Dendritic cell treated with granulocyte-macrophage colony-stimulating factor and Interleukin-4, amounts not matched to agents 40 ng/mL and 50 ng/mL, for 4 days (primary cell): ENCODE results near the gene ELP5.
A peak's percentile ranks its signal among the peaks of the same experiment; 100 is the strongest.

ENCODE experiments used
- H3K27ac Mint-ChIP-seq: one replicate; pipeline ENCODE4 v1.8.0; 2022; ENCODE audit warnings: mild to moderate bottlenecking, mixed read lengths
- H3K27me3 Mint-ChIP-seq: one replicate; pipeline ENCODE4 v1.8.0; 2022; ENCODE audit warnings: mild to moderate bottlenecking, mixed read lengths
- H3K36me3 Mint-ChIP-seq: one replicate; pipeline ENCODE4 v1.8.0; 2022; ENCODE audit warnings: low read depth, mixed read lengths
- H3K4me1 Mint-ChIP-seq: one replicate; pipeline ENCODE4 v1.8.0; 2022; ENCODE audit warnings: low read depth, mixed read lengths
- H3K4me3 Mint-ChIP-seq: one replicate; pipeline ENCODE4 v1.8.0; 2022; ENCODE audit warnings: mild to moderate bottlenecking, moderate library complexity, mixed read lengths
- H3K9me3 Mint-ChIP-seq: one replicate; pipeline ENCODE4 v1.8.0; 2022; ENCODE audit warnings: mixed read lengths
- intact Hi-C: fragments of 100-400 bp; cut with micrococcal nuclease; formaldehyde crosslinking; loops from one replicate; pipeline ENCODE4 v1.15.0; 2022

The ELP5 gene

DNA sequence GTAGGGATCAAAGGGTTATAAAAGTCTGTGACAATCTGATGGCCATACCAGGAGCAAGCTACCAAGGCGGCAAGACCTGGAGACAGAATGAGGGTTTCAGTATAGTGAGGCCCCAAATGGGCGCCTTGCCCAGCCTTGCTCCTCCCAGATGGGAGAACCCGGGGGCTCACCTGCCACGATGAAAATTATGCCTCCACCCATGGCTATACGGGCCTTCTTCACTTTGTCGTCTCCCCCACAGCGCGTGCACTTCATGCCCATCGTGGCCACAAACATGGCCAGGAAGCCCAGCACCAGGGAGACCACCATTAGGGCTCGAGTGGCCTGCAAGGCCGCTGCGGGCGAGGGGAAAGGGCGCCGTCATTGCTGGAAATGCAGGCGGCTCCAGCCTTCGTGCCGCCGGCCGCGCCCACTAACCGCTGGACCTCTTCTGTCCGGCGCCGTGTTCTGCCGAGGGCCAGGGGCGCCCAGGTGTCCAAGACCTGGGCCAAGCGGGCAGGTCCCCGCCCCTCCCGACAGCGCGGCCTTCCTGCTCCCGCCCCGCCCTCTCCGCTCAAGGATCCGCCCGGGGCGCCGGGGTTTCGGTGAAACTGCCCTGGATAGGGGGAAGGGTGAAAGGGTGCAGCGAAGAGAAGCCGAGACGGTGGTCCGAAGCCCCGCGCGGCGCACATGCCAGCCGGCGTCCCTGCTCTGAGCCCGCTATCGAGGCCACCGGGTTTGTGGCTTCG lies 8.8 kb downstream of the ELP5 start:
- peak overlapping the region; percentile 25 for H3K27ac Mint-ChIP-seq
- no peaks in the 10 kb centered on the region for H3K9me3 Mint-ChIP-seq
- intact Hi-C loops, result no loop called here
- H3K4me3 Mint-ChIP-seq, result peak overlapping the region; percentile 63
- peaks cover 42% of the 10 kb centered on the region for H3K27me3 Mint-ChIP-seq
- peaks cover 33% of the 10 kb centered on the region for H3K36me3 Mint-ChIP-seq
- peaks cover 43% of the 10 kb centered on the region for H3K4me1 Mint-ChIP-seq

DNA sequence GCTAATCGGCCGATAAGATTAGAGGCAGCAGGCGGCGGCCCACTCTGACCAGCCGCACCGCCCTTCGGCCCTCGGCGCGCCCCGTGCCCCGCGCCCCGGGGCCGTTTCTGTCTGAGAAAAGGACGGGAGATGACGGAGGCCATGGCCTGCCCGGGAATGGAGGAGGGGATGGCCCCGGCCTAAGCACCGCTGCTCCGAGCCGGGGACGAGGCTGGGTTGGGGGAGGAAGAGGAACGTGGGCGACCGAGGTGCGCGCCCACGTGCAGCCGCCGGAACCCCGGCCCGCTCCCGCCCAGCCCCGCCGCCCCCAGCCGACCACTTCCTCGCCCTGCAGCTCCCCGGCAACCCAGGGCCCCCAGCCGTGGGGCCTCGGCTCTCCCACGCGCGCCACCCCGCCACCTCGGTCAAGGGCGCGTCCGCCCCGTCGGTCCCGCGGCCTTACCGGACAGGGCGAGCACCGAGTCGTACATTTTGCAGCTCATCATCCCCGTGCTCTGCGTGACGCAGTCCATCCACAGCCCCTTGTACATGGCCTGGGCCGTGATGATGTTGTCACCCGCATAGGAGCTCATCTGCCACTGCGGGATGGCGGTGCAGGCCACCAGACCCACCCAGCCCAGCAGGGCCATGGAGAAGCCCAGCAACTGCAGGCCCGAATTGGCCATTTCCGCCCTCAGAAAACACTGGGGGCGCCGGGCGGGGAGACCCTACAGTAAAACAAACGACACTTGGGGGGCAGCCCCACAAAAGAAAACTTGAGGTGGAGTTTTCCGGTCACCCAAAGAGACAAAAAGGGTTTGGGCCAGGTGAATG lies 9.6 kb downstream of the ELP5 start:
- peaks cover 45% of the 10 kb centered on the region for H3K27me3 Mint-ChIP-seq
- peaks cover 26% of the 10 kb centered on the region for H3K36me3 Mint-ChIP-seq
- H3K4me1 Mint-ChIP-seq, result peaks cover 50% of the 10 kb centered on the region
- H3K9me3 Mint-ChIP-seq, result no peaks in the 10 kb centered on the region
- H3K4me3 Mint-ChIP-seq, result peak overlapping the region; percentile 63
- intact Hi-C loops, result no loop called here
- H3K27ac Mint-ChIP-seq, result peak overlapping the region; percentile 25

- peak within 1 kb of the TSS; percentile 67 for H3K4me3 Mint-ChIP-seq
- H3K27ac Mint-ChIP-seq, result peak within 1 kb of the TSS; percentile 66
- no peaks in the 10 kb centered on the region for H3K9me3 Mint-ChIP-seq
- peaks cover 53% of the 10 kb centered on the region for H3K4me1 Mint-ChIP-seq
- intact Hi-C loops, result no loop called here
- peaks cover 18% of the 10 kb centered on the region for H3K36me3 Mint-ChIP-seq
- peaks cover 48% of the 10 kb centered on the region for H3K27me3 Mint-ChIP-seq
These were observed 10.3 kb downstream of the ELP5 start, which contains the start of gene CLDN7 for GRCh38 chr17:7262192-7262934. TSS of gene CLDN7 (minus strand) at chr17:7262478. CDS start at chr17:7262043, 435 bp downstream.

GRCh38 chr17:7262935-7263800 lies 11.2 kb downstream of the ELP5 start:
- peaks cover 48% of the 10 kb centered on the region for H3K27me3 Mint-ChIP-seq
- H3K36me3 Mint-ChIP-seq, result peaks cover 11% of the 10 kb centered on the region
- intact Hi-C loops, result no loop called here
- H3K4me1 Mint-ChIP-seq, result peaks cover 51% of the 10 kb centered on the region
- no peaks in the 10 kb centered on the region for H3K9me3 Mint-ChIP-seq
- H3K4me3 Mint-ChIP-seq, result peak overlapping the region; percentile 67
- peak overlapping the region; percentile 66 for H3K27ac Mint-ChIP-seq

GRCh38 chr17:7263801-7264078 lies 11.7 kb downstream of the ELP5 start:
- intact Hi-C loops, result no loop called here
- H3K4me1 Mint-ChIP-seq, result peaks cover 45% of the 10 kb centered on the region
- H3K9me3 Mint-ChIP-seq, result no peaks in the 10 kb centered on the region
- H3K27me3 Mint-ChIP-seq, result peaks cover 48% of the 10 kb centered on the region
- H3K36me3 Mint-ChIP-seq, result peaks cover 5% of the 10 kb centered on the region
- no peak overlapping the region for H3K4me3 Mint-ChIP-seq
- H3K27ac Mint-ChIP-seq, result peak overlapping the region; percentile 66

- no peaks in the 10 kb centered on the region for H3K36me3 Mint-ChIP-seq
- H3K9me3 Mint-ChIP-seq, result no peaks in the 10 kb centered on the region
- H3K27ac Mint-ChIP-seq, result no peak overlapping the region
- no peak overlapping the region for H3K4me3 Mint-ChIP-seq
- peaks cover 42% of the 10 kb centered on the region for H3K27me3 Mint-ChIP-seq
- intact Hi-C loops, result no loop called here
- peaks cover 40% of the 10 kb centered on the region for H3K4me1 Mint-ChIP-seq
These were observed 14.8 kb downstream of the ELP5 start for GRCh38 chr17:7266784-7267183.

DNA sequence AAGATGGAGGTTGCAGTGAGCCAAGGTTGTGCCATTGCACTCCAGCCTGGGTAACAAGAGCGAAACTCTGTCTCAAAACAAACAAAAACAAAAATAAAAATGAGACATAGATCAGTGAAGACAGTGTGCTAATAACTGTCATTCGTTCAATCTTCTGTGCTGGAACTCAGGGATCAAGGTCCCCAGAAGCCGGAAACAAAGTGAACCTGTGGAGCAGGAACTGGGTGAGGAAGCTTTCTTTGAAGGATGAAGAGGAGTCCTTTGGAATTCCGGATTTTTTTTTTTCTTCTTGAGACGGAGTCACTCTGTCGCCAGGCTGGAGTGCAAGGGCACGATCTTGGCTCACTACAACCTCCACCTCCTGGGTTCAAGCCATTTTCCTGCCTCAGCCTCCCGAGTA lies 27.4 kb downstream of the ELP5 start:
- Mint-ChIP-seq H3K27me3 (peaks cover 67% of the 10 kb centered on the region), H3K27ac (no peak overlapping the region), H3K9me3 (no peaks in the 10 kb centered on the region), H3K4me3 (no peak overlapping the region), H3K36me3 (no peaks in the 10 kb centered on the region), H3K4me1 (peaks cover 47% of the 10 kb centered on the region)
- intact Hi-C loops, result no loop called here

GRCh38 chr17:7280519-7281073 lies 28.6 kb downstream of the ELP5 start:
- intact Hi-C loops, result loop anchor here (1.0 to 10.0 kb wide), 4 partner anchors 16 to 54 kb away; partner anchors contain the start of genes ACAP1, ELP5 and GABARAP
- Mint-ChIP-seq H3K36me3 (no peaks in the 10 kb centered on the region), H3K9me3 (no peaks in the 10 kb centered on the region), H3K27ac (peak overlapping the region; percentile 46), H3K27me3 (peaks cover 75% of the 10 kb centered on the region), H3K4me3 (peak overlapping the region; percentile 73), H3K4me1 (peaks cover 47% of the 10 kb centered on the region)

DNA sequence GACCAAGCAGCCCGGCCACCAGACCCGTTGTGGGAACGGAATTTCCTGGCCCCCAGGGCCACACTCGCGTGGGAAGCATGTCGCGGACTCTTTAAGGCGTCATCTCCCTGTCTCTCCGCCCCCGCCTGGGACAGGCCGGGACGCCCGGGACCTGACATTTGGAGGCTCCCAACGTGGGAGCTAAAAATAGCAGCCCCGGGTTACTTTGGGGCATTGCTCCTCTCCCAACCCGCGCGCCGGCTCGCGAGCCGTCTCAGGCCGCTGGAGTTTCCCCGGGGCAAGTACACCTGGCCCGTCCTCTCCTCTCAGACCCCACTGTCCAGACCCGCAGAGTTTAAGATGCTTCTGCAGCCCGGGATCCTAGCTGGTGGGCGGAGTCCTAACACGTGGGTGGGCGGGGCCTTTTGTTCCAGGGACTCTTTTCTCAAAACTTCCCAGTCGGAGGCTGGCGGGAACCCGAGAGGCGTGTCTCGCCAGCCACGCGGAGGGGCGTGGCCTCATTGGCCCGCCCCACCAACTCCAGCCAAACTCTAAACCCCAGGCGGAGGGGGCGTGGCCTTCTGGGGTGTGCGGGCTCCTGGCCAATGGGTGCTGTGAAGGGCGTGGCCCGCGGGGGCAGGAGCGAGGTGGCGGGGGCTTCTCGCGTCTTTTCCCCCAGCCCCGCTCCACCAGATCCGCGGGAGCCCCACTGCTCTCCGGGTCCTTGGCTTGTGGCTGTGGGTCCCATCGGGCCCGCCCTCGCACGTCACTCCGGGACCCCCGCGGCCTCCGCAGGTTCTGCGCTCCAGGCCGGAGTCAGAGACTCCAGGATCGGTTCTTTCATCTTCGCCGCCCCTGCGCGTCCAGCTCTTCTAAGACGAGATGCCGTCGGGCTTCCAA lies 29.3 kb downstream of the ELP5 start, which contains the start of gene SLC2A4:
SLC2A4 (plus strand) TSS at position 645 of the 879 bp plus-strand sequence; CDS start at position 862, 217 bp downstream.
- H3K27me3 Mint-ChIP-seq, result peaks cover 81% of the 10 kb centered on the region
- peak within 1 kb of the TSS; percentile 57 for H3K27ac Mint-ChIP-seq
- intact Hi-C loops, result loop anchor here (1.0 to 10.0 kb wide), 3 partner anchors 29 to 53 kb away; partner anchors contain the start of genes ACAP1, ELP5 and GABARAP

GRCh38 chr17:7281953-7282751 lies 30.1 kb downstream of the ELP5 start:
- no peaks in the 10 kb centered on the region for H3K36me3 Mint-ChIP-seq
- H3K4me3 Mint-ChIP-seq, result peak overlapping the region; percentile 73
- intact Hi-C loops, result loop anchor here (1.0 to 10.0 kb wide), 3 partner anchors 30 to 53 kb away; partner anchors contain the start of genes ACAP1, ELP5 and GABARAP
- peaks cover 47% of the 10 kb centered on the region for H3K4me1 Mint-ChIP-seq
- H3K9me3 Mint-ChIP-seq, result no peaks in the 10 kb centered on the region
- peaks cover 89% of the 10 kb centered on the region for H3K27me3 Mint-ChIP-seq
- peak overlapping the region; percentile 57 for H3K27ac Mint-ChIP-seq

More for the DNA sequence above, 29.3 kb downstream of the ELP5 start, which contains the start of gene SLC2A4:
- H3K4me1 Mint-ChIP-seq, result peaks cover 47% of the 10 kb centered on the region
- H3K9me3 Mint-ChIP-seq, result no peaks in the 10 kb centered on the region
- H3K4me3 Mint-ChIP-seq, result peak within 1 kb of the TSS; percentile 73
- H3K36me3 Mint-ChIP-seq, result no peaks in the 10 kb centered on the region

GRCh38 chr17:7282752-7283321 lies 30.8 kb downstream of the ELP5 start:
- intact Hi-C loops, result loop anchor here (5.0 to 10.0 kb wide), 2 partner anchors 41 to 52 kb away; partner anchors contain the start of genes ACAP1 and GABARAP
- no peak overlapping the region for H3K4me3 Mint-ChIP-seq
- H3K36me3 Mint-ChIP-seq, result no peaks in the 10 kb centered on the region
- no peaks in the 10 kb centered on the region for H3K9me3 Mint-ChIP-seq
- H3K27ac Mint-ChIP-seq, result peak overlapping the region; percentile 57
- peaks cover 47% of the 10 kb centered on the region for H3K4me1 Mint-ChIP-seq
- H3K27me3 Mint-ChIP-seq, result peaks cover 92% of the 10 kb centered on the region
